GM18858 (cell line): Measurements from ENCODE around the gene PTPRD.

ENCODE experiments used
- ATAC-seq: cut with Tn5 transposase; IDR thresholded peaks from one replicate; pipeline ENCODE4 v1.9.1; 2021; ENCODE audit not compliant: unreplicated experiment

PTPRD gene

GRCh38 chr9:9625248-9625647, 987.6 kb downstream of the PTPRD start:
- ATAC-seq, result no peak

- ATAC-seq, result no peak
These were observed 989.3 kb downstream of the PTPRD start for GRCh38 chr9:9623506-9623905.

GRCh38 chr9:9621355-9621940, 991.4 kb downstream of the PTPRD start:
- ATAC-seq, result no peak

GRCh38 chr9:9620736-9621135, 992.1 kb downstream of the PTPRD start:
- ATAC-seq, result no peak

GRCh38 chr9:9615086-9615485, 997.7 kb downstream of the PTPRD start:
- no peak for ATAC-seq

- no peak for ATAC-seq
These were observed 998.2 kb downstream of the PTPRD start for GRCh38 chr9:9614607-9615006.

GRCh38 chr9:9612755-9613154, 1000.0 kb downstream of the PTPRD start:
- ATAC-seq, result peak; percentile 33

- ATAC-seq, result peak; percentile 76
These were observed 1000.5 kb downstream of the PTPRD start for GRCh38 chr9:9612270-9612669.

- no peak for ATAC-seq
These were observed 1007.1 kb downstream of the PTPRD start for GRCh38 chr9:9605681-9606080.

GRCh38 chr9:9603345-9603744, 1009.5 kb downstream of the PTPRD start:
- ATAC-seq, result no peak

GRCh38 chr9:9598723-9599122, 1014.1 kb downstream of the PTPRD start:
- ATAC-seq, result no peak

- no peak for ATAC-seq
These were observed 1020.7 kb downstream of the PTPRD start for GRCh38 chr9:9592104-9592503.

GRCh38 chr9:9585920-9586319, 1026.9 kb downstream of the PTPRD start:
- ATAC-seq, result peak; percentile 64

- ATAC-seq, result no peak
These were observed 1038.7 kb downstream of the PTPRD start for GRCh38 chr9:9574080-9574479.

- no peak for ATAC-seq
These were observed 1047.1 kb downstream of the PTPRD start for GRCh38 chr9:9565700-9566099.

GRCh38 chr9:9563817-9564216, 1049.0 kb downstream of the PTPRD start:
- ATAC-seq, result no peak

GRCh38 chr9:9560382-9561035, 1052.3 kb downstream of the PTPRD start:
- no peak for ATAC-seq

GRCh38 chr9:9558907-9559306, 1053.9 kb downstream of the PTPRD start:
- ATAC-seq, result no peak

GRCh38 chr9:9557804-9558334, 1054.9 kb downstream of the PTPRD start:
- no peak for ATAC-seq

GRCh38 chr9:9556865-9557803, 1055.7 kb downstream of the PTPRD start:
- no peak for ATAC-seq

GRCh38 chr9:9552665-9553064, 1060.1 kb downstream of the PTPRD start:
- ATAC-seq, result no peak

GRCh38 chr9:9538766-9539165, 1074.0 kb downstream of the PTPRD start:
- ATAC-seq, result no peak
